ENCODE results near the gene FAM204A. TPM values are rescaled to one million over a fixed set of nuclear protein-coding genes. Genes with fewer than 3 reads are reported as not detected.
A peak's percentile ranks its signal among the peaks of the same experiment; 100 is the strongest.

Gene FAM204A
- total RNA-seq, 5 donors from 2014 or later (not counting 1 experiment from before 2014, with no cell fraction given): 57.1 to 63.3 (median 58.0) TPM

DNA sequence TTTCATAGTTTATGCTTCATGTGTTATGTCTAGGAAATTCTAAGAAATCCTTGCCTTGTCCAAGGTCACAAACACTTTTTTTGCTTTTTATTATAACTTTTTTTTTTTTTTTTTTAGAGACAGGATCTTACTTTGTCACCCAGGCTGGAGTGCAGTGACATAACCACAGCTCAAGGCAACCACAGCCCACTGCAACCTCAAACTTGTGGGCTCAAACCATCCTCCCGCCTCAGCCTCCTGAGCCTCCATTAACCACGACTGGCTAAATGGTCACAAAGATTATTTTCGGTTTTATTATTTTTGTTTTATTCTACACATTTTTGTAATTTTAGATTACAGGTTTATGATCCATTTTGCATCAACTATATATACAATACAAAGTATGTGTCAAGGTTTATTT is 7.1 kb upstream of the FAM204A start:
- H3K36me3 ChIP-seq (ENCODE audit: control insufficient read depth in 2 of 2, extremely low read depth in 1 of 2, insufficient read depth in 1 of 2, low read length in 1 of 2): no peaks in the 10 kb centered on the region
- Mint-ChIP-seq H3K4me1 (no peaks in the 10 kb centered on the region), H3K27me3 (peaks cover 20 to 23% of the 10 kb centered on the region in 2 donors), H3K36me3 (no peaks in the 10 kb centered on the region), H3K4me3 (no peak overlapping the region), H3K9me3 (peaks cover 0 to 4% (median 0%) of the 10 kb centered on the region in 3 donors), H3K27ac (no peak overlapping the region)
- CTCF ChIA-PET: no interaction called here
- H3K4me3 ChIP-seq (ENCODE audit: control insufficient read depth in 1 of 2, extremely low read depth in 1 of 2, low read length in 1 of 2): no peak overlapping the region
- DNase-seq: no peak
- H3K4me1 ChIP-seq (ENCODE audit: control insufficient read depth in 1 of 2, extremely low read depth in 1 of 2, insufficient read depth in 2 of 2, low read length in 2 of 2): no peaks in the 10 kb centered on the region
- H3K9me3 ChIP-seq: no peaks in the 10 kb centered on the region
- POLR2A ChIA-PET: no interaction called here
- no peak overlapping the region for H3K27ac ChIP-seq (ENCODE audit: low read length)
- H3K27me3 ChIP-seq (replicated peaks in 1 of 2; ENCODE audit: control insufficient read depth in 2 of 2, extremely low read depth in 1 of 2, insufficient read depth in 2 of 2, low read length in 1 of 2): peaks cover 5 to 6% of the 10 kb centered on the region in 2 experiments
- no peak for ATAC-seq (replicated peaks in 1 of 4)
- WGBS (ENCODE audit: insufficient coverage): no CpG with 5 or more reads among the region's 3 CpGs

DNA sequence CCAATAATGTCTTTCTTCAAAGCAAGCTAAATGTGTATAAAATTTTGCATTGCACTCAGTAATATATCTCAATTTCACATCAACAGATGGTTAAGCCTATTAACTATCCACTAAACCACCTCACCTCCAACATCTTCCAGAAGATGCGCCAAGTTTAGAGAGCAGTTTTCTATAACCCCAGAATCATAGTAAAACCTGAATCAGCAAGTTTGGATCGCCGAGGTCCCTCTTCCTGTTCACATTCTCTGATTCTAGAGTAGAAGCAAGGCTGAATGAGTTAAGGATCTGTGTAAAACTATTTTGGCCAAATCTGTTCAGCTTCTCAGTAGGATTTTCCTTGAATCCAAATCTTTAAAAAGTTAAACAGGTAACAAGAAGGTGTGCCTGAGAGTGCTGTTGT is 1.4 kb upstream of the FAM204A start:
- H3K27me3 Mint-ChIP-seq: no peaks in the 10 kb centered on the region
- Histone ChIP-seq H3K27ac (ENCODE audit: low read length) (no peak overlapping the region), H3K9me3 (no peaks in the 10 kb centered on the region), H3K4me3 (ENCODE audit: control insufficient read depth in 1 of 2, extremely low read depth in 1 of 2, low read length in 1 of 2) (no peak overlapping the region), H3K4me1 (ENCODE audit: control insufficient read depth in 1 of 2, extremely low read depth in 1 of 2, insufficient read depth in 2 of 2, low read length in 2 of 2) (peaks cover 20 to 22% of the 10 kb centered on the region in 2 experiments), H3K27me3 (replicated peaks in 1 of 2; ENCODE audit: control insufficient read depth in 2 of 2, extremely low read depth in 1 of 2, insufficient read depth in 2 of 2, low read length in 1 of 2) (no peaks in the 10 kb centered on the region), H3K36me3 (ENCODE audit: control insufficient read depth in 2 of 2, extremely low read depth in 1 of 2, insufficient read depth in 1 of 2, low read length in 1 of 2) (no peaks in the 10 kb centered on the region)
- peak overlapping the region; percentile 76 to 96 (median 95) for H3K4me3 Mint-ChIP-seq
- H3K9me3 Mint-ChIP-seq: no peaks in the 10 kb centered on the region
- ATAC-seq (replicated peaks in 1 of 4) (no peak), DNase-seq (no peak)
- peak overlapping the region in 1 of 2 donors; percentile 64 for H3K27ac Mint-ChIP-seq
- CTCF ChIA-PET: interaction anchor here in 1 of 2 donors (0.6 kb wide), 1 partner anchor 1252 kb away, joined by 3 read pairs; no protein-coding TSS in a partner anchor
- peaks cover 31 to 47% (median 45%) of the 10 kb centered on the region in 3 donors for H3K4me1 Mint-ChIP-seq
- 83% methylated on average over 1 of the region's 3 CpGs for WGBS (ENCODE audit: insufficient coverage)
- peaks cover under 1% of the 10 kb centered on the region for H3K36me3 Mint-ChIP-seq
- POLR2A ChIA-PET: interaction anchor here in 1 of 2 donors (0.7 kb wide), 1 partner anchor 1460 kb away, joined by 5 read pairs; no protein-coding TSS in a partner anchor

DNA sequence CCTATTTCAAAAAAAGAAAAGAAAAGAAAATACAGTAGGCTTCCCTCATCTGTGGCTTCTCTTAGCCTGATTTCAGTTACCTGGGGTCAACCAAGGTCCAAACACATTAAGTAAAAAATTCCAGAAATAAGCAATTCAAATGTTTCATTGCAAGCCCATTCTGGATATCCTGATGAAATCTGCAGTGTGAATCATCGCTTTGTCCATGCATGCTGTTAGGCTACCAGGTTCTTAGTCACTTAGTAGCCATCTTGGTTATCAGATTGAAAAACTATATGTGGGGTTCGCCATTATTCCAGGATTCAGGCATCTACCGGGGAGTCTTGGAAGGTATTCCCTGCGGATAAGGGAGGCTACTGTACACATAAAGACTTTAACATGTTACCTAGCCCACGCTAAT is 991 bp upstream of the FAM204A start:
- ChIA-PET POLR2A (no interaction called here), CTCF (interaction anchor here in 1 of 2 donors (0.6 kb wide), 1 partner anchor 1253 kb away, joined by 3 read pairs; no protein-coding TSS in a partner anchor)
- no peak for ATAC-seq (replicated peaks in 1 of 4)
- H3K9me3 ChIP-seq: no peaks in the 10 kb centered on the region
- no peak for DNase-seq
- peaks cover 0 to 1% of the 10 kb centered on the region in 2 donors for H3K36me3 ChIP-seq (ENCODE audit: control insufficient read depth in 2 of 2, extremely low read depth in 1 of 2, insufficient read depth in 1 of 2, low read length in 1 of 2)
- H3K9me3 Mint-ChIP-seq: no peaks in the 10 kb centered on the region
- no peak overlapping the region for H3K4me3 ChIP-seq (ENCODE audit: control insufficient read depth in 1 of 2, extremely low read depth in 1 of 2, low read length in 1 of 2)
- H3K4me1 ChIP-seq (ENCODE audit: control insufficient read depth in 1 of 2, extremely low read depth in 1 of 2, insufficient read depth in 2 of 2, low read length in 2 of 2): peaks cover 20 to 22% of the 10 kb centered on the region in 2 experiments
- 93% methylated on average over 3 of the region's 5 CpGs for WGBS (ENCODE audit: insufficient coverage)
- peaks cover 32 to 51% (median 49%) of the 10 kb centered on the region in 3 donors for H3K4me1 Mint-ChIP-seq
- H3K36me3 Mint-ChIP-seq: peaks cover 2% of the 10 kb centered on the region
- H3K27me3 Mint-ChIP-seq: no peaks in the 10 kb centered on the region
- peak overlapping the region; percentile 64 to 91 for H3K27ac Mint-ChIP-seq
- H3K27ac ChIP-seq (ENCODE audit: low read length): peak overlapping the region; percentile 73
- H3K4me3 Mint-ChIP-seq: peak overlapping the region; percentile 76 to 96 (median 95)
- H3K27me3 ChIP-seq (replicated peaks in 1 of 2; ENCODE audit: control insufficient read depth in 2 of 2, extremely low read depth in 1 of 2, insufficient read depth in 2 of 2, low read length in 1 of 2): no peaks in the 10 kb centered on the region

DNA sequence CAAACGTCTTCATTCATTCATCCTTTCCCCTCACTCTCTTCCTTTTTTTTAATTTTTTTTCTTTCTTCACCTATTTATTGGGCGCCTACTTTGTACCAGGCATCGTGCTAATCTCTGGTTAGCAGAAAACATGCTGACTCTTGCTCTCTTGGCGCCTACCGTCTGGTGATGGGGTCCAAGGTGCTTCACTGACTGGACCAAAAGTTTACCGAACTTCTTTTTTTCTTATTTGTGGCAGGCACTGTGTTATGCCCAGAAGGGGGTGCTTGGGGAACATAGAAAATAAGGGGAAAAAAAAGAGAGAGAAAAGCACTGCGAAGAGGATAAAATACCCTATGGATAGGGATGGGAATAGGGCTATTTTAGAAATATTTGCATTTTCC is 505 bp upstream of the FAM204A start:
- peak overlapping the region; percentile 73 for H3K27ac ChIP-seq (ENCODE audit: low read length)
- H3K36me3 Mint-ChIP-seq: peaks cover 2% of the 10 kb centered on the region
- H3K27me3 ChIP-seq (replicated peaks in 1 of 2; ENCODE audit: control insufficient read depth in 2 of 2, extremely low read depth in 1 of 2, insufficient read depth in 2 of 2, low read length in 1 of 2): no peaks in the 10 kb centered on the region
- POLR2A ChIA-PET: no interaction called here
- H3K9me3 ChIP-seq: no peaks in the 10 kb centered on the region
- peak overlapping the region; percentile 76 to 96 (median 95) for H3K4me3 Mint-ChIP-seq
- peak overlapping the region; percentile 91 to 93 for H3K27ac Mint-ChIP-seq
- H3K4me1 ChIP-seq (ENCODE audit: control insufficient read depth in 1 of 2, extremely low read depth in 1 of 2, insufficient read depth in 2 of 2, low read length in 2 of 2): peaks cover 20 to 22% of the 10 kb centered on the region in 2 experiments
- peaks cover 37 to 56% (median 54%) of the 10 kb centered on the region in 3 donors for H3K4me1 Mint-ChIP-seq
- DNase-seq (no peak), ATAC-seq (replicated peaks in 1 of 4) (no peak)
- CTCF ChIA-PET: no interaction called here
- no peaks in the 10 kb centered on the region for H3K9me3 Mint-ChIP-seq
- H3K4me3 ChIP-seq (ENCODE audit: control insufficient read depth in 1 of 2, extremely low read depth in 1 of 2, low read length in 1 of 2): peak overlapping the region; percentile 88 to 91
- H3K27me3 Mint-ChIP-seq: no peaks in the 10 kb centered on the region
- 60% methylated on average over 4 of the region's 7 CpGs for WGBS (ENCODE audit: insufficient coverage)
- H3K36me3 ChIP-seq (ENCODE audit: control insufficient read depth in 2 of 2, extremely low read depth in 1 of 2, insufficient read depth in 1 of 2, low read length in 1 of 2): peaks cover 0 to 6% of the 10 kb centered on the region in 2 donors

DNA sequence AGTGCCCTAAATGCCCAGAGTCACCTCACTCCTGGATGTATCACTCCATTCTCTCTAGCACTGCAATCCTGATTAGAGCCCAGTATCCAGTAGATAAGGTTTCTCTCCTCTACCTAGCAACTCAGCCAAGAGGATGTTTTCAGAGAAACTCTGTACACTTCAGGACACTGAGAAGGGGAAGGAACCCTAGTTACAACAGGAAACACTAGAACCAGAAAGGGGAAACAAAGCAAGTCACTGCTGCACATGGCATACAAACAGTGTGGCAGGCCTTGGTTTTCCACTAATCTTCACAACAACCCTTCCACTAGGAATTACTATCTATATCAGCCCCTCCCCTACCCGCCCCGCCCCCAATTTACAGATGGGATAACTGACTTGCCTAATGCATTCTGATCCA is 1.6 kb downstream of the FAM204A start:
- H3K27ac Mint-ChIP-seq: no peak overlapping the region
- WGBS (ENCODE audit: insufficient coverage): no CpG with 5 or more reads among the region's 2 CpGs
- ChIA-PET POLR2A (no interaction called here), CTCF (interaction anchor here in 1 of 2 donors (1.0 kb wide), 1 partner anchor 379 kb away, joined by 5 read pairs; no protein-coding TSS in a partner anchor)
- no peaks in the 10 kb centered on the region for H3K27me3 ChIP-seq (replicated peaks in 1 of 2; ENCODE audit: control insufficient read depth in 2 of 2, extremely low read depth in 1 of 2, insufficient read depth in 2 of 2, low read length in 1 of 2)
- peaks cover 41 to 65% (median 59%) of the 10 kb centered on the region in 3 donors for H3K4me1 Mint-ChIP-seq
- peaks cover 0 to 13% of the 10 kb centered on the region in 2 donors for H3K36me3 ChIP-seq (ENCODE audit: control insufficient read depth in 2 of 2, extremely low read depth in 1 of 2, insufficient read depth in 1 of 2, low read length in 1 of 2)
- peaks cover 9% of the 10 kb centered on the region for H3K36me3 Mint-ChIP-seq
- H3K4me3 ChIP-seq (ENCODE audit: control insufficient read depth in 1 of 2, extremely low read depth in 1 of 2, low read length in 1 of 2): no peak overlapping the region
- ATAC-seq (replicated peaks in 1 of 4) (no peak), DNase-seq (no peak)
- no peak overlapping the region for H3K27ac ChIP-seq (ENCODE audit: low read length)
- peaks cover 20 to 22% of the 10 kb centered on the region in 2 experiments for H3K4me1 ChIP-seq (ENCODE audit: control insufficient read depth in 1 of 2, extremely low read depth in 1 of 2, insufficient read depth in 2 of 2, low read length in 2 of 2)
- peak overlapping the region; percentile 76 to 96 (median 95) for H3K4me3 Mint-ChIP-seq
- H3K27me3 Mint-ChIP-seq: no peaks in the 10 kb centered on the region
- H3K9me3 ChIP-seq: no peaks in the 10 kb centered on the region
- H3K9me3 Mint-ChIP-seq: no peaks in the 10 kb centered on the region

DNA sequence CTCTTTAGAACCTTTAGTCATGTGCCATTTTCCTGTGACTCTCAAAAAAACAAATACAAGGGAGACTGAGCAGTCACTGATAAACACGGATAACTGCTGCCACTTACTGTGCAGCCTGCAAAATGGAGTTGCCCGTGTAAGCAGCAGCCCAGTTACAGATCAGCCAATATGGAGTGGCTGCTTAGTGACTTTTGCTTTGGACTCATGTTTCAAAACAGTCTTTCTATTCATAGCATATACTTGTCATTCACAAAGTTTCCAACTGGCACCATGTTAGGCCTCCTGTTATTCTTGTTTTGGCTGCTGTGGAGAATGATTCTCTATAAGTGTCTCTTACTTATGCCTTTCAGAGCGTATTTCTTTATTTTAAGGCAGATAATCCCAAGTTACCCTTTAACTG is 3.0 kb downstream of the FAM204A start:
- no peaks in the 10 kb centered on the region for H3K9me3 Mint-ChIP-seq
- no peak for DNase-seq
- ATAC-seq (replicated peaks in 1 of 4): no peak
- H3K9me3 ChIP-seq: no peaks in the 10 kb centered on the region
- no peak overlapping the region for H3K27ac ChIP-seq (ENCODE audit: low read length)
- H3K4me3 ChIP-seq (ENCODE audit: control insufficient read depth in 1 of 2, extremely low read depth in 1 of 2, low read length in 1 of 2): no peak overlapping the region
- no peaks in the 10 kb centered on the region for H3K27me3 Mint-ChIP-seq
- H3K4me1 Mint-ChIP-seq: peaks cover 49 to 65% (median 62%) of the 10 kb centered on the region in 3 donors
- H3K4me1 ChIP-seq (ENCODE audit: control insufficient read depth in 1 of 2, extremely low read depth in 1 of 2, insufficient read depth in 2 of 2, low read length in 2 of 2): peaks cover 20 to 22% of the 10 kb centered on the region in 2 experiments
- H3K27ac Mint-ChIP-seq: no peak overlapping the region
- ChIA-PET CTCF (no interaction called here), POLR2A (no interaction called here)
- H3K4me3 Mint-ChIP-seq: no peak overlapping the region
- H3K36me3 ChIP-seq (ENCODE audit: control insufficient read depth in 2 of 2, extremely low read depth in 1 of 2, insufficient read depth in 1 of 2, low read length in 1 of 2): peaks cover under 1 to 25% of the 10 kb centered on the region in 2 donors
- H3K36me3 Mint-ChIP-seq: peaks cover 20% of the 10 kb centered on the region
- H3K27me3 ChIP-seq (replicated peaks in 1 of 2; ENCODE audit: control insufficient read depth in 2 of 2, extremely low read depth in 1 of 2, insufficient read depth in 2 of 2, low read length in 1 of 2): no peaks in the 10 kb centered on the region
- 92% methylated on average over 2 of the region's 3 CpGs for WGBS (ENCODE audit: insufficient coverage)
